Measurements from ENCODE around the gene A1CF. TPM values are rescaled to one million over a fixed set of nuclear protein-coding genes. Genes with fewer than 3 reads are reported as not detected.

The A1CF gene
- total RNA-seq, 4 donors from 2014 or later = not detected

DNA sequence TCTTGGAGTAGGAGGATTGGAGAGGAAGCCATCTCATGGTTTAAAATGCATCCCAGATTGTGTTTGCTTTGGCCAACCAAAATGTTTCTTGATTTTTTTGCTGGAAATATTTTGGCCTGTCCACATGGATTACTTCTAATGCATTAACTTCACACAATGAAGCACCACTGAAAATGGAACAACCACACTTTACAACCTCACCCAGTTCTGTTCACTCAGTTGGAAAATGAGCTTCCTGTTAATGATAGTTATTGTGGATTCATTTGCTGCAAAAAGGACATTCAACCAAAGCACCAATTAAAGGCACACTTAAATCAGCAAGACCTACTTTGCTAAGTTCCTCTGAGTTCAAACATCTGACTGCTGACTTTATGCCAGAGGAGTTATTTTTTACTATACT lies 11.3 kb upstream of the A1CF start:
- DNase-seq (ENCODE audit: low spot score in 2 of 2) = no peak
- no peak overlapping the region for H3K27ac ChIP-seq
- no peaks in the 10 kb centered on the region for H3K9me3 ChIP-seq
- H3K4me1 ChIP-seq = no peaks in the 10 kb centered on the region
- H3K27me3 ChIP-seq = no peaks in the 10 kb centered on the region
- H3K36me3 ChIP-seq = no peaks in the 10 kb centered on the region
- H3K4me3 ChIP-seq = no peak overlapping the region
- TF ChIP-seq, protein P1, sequence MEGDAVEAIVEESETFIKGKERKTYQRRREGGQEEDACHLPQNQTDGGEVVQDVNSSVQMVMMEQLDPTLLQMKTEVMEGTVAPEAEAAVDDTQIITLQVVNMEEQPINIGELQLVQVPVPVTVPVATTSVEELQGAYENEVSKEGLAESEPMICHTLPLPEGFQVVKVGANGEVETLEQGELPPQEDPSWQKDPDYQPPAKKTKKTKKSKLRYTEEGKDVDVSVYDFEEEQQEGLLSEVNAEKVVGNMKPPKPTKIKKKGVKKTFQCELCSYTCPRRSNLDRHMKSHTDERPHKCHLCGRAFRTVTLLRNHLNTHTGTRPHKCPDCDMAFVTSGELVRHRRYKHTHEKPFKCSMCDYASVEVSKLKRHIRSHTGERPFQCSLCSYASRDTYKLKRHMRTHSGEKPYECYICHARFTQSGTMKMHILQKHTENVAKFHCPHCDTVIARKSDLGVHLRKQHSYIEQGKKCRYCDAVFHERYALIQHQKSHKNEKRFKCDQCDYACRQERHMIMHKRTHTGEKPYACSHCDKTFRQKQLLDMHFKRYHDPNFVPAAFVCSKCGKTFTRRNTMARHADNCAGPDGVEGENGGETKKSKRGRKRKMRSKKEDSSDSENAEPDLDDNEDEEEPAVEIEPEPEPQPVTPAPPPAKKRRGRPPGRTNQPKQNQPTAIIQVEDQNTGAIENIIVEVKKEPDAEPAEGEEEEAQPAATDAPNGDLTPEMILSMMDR (IDR thresholded peaks at IDR 0.05) = no peak
- TF ChIP-seq EP300 (IDR thresholded peaks at IDR 0.05) (no peak), POLR2A (IDR thresholded peaks at IDR 0.05) (no peak)

DNA sequence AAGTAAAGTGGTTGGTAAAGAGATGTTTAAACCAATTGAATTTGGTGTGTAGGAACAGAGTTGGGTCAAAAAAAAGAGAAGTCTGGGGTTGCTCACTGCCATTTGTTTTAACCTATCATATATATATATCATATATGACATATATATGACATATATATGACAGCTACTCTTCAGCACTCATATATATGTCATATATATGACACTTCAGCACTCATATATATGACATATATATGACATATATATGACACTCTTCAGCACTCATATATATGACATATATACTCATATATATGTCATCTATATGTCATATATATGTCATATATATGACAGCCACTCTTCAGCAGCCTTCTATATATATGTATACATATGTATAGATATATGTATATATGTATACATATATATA lies 8.9 kb upstream of the A1CF start:
- H3K4me3 ChIP-seq = no peak overlapping the region
- H3K4me1 ChIP-seq = no peaks in the 10 kb centered on the region
- no peaks in the 10 kb centered on the region for H3K27me3 ChIP-seq
- no peaks in the 10 kb centered on the region for H3K9me3 ChIP-seq
- TF ChIP-seq, protein P1 (IDR thresholded peaks at IDR 0.05) = no peak
- TF ChIP-seq POLR2A (IDR thresholded peaks at IDR 0.05) = no peak
- no peak for TF ChIP-seq EP300 (IDR thresholded peaks at IDR 0.05)
- no peak overlapping the region for H3K27ac ChIP-seq
- no peak for DNase-seq (ENCODE audit: low spot score in 2 of 2)
- H3K36me3 ChIP-seq = no peaks in the 10 kb centered on the region

DNA sequence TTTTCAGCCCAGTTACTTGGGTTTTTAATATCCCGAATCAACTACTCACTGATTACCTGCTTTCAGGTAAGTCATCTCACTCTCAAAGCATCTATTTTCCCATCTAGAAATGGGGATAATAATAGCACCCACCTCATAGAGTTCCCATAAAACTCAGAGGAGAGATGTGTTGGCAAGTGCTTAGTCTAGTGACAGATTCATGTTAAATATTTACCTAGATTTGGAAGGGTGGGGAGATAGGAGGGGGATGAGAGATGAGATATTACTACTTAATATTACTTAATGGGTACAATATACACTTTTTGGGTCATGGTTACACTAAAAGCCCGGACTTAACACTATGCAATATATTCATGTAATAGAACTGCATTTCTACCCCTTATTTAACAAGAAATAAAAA lies 7.0 kb upstream of the A1CF start:
- TF ChIP-seq EP300 (IDR thresholded peaks at IDR 0.05) = no peak
- TF ChIP-seq, protein P1 (IDR thresholded peaks at IDR 0.05) = no peak
- TF ChIP-seq POLR2A (IDR thresholded peaks at IDR 0.05) = no peak
- Histone ChIP-seq H3K4me1 (no peaks in the 10 kb centered on the region), H3K9me3 (no peaks in the 10 kb centered on the region), H3K4me3 (no peak overlapping the region), H3K27ac (no peak overlapping the region), H3K27me3 (no peaks in the 10 kb centered on the region), H3K36me3 (no peaks in the 10 kb centered on the region)
- no peak for DNase-seq (ENCODE audit: low spot score in 2 of 2)
- 82 to 89% methylated on average over 2 of the region's 2 CpGs for WGBS, 2 donors

DNA sequence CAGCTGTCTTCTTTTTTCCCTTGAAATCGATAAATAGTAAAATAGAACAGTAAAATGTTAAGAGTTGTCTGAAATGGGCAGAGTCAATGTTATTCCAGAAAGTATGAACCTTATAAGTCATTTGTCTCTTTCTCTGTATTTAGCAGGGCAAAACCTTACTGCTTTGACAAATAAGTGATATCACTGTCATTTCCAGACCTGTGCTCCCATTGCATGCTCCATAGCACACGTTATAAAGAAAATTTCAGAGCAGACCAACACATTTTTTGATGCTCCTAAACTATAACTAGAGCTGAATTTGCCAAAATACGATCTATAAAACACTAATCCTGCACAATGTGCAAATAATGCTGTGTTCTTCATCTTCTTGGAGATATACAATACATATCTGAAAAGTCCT lies 1.1 kb downstream of the A1CF start:
- H3K27me3 ChIP-seq = no peaks in the 10 kb centered on the region
- no peaks in the 10 kb centered on the region for H3K4me1 ChIP-seq
- no peak for DNase-seq (ENCODE audit: low spot score in 2 of 2)
- H3K9me3 ChIP-seq = no peaks in the 10 kb centered on the region
- no peak overlapping the region for H3K27ac ChIP-seq
- no peaks in the 10 kb centered on the region for H3K36me3 ChIP-seq
- TF ChIP-seq EP300 (IDR thresholded peaks at IDR 0.05) (no peak), POLR2A (IDR thresholded peaks at IDR 0.05) (no peak)
- TF ChIP-seq, protein P1 (IDR thresholded peaks at IDR 0.05) = no peak
- WGBS, 2 donors = 75 to 76% methylated on average over 3 of the region's 3 CpGs
- no peak overlapping the region for H3K4me3 ChIP-seq

DNA sequence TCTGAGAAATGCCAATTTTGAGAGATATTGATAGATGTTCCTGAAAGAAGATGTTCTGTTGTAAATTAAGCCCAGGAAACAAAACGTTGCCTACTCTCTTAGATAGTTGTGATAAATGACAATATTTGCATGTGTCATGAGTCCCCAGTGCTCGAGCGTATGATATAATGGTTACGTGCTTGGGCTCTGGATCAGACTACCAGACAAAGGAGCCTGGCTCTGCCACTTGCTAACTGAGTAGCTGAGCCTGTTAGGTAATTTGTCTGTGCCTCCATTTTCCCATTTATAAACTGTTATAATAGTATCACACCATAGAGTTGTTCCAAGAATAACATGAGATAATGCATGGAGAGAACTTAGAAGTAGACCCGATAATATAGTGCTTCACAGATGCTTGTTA lies 1.8 kb downstream of the A1CF start:
- Histone ChIP-seq H3K4me1 (no peaks in the 10 kb centered on the region), H3K36me3 (no peaks in the 10 kb centered on the region), H3K27me3 (no peaks in the 10 kb centered on the region), H3K4me3 (no peak overlapping the region), H3K9me3 (no peaks in the 10 kb centered on the region), H3K27ac (no peak overlapping the region)
- no peak for DNase-seq (ENCODE audit: low spot score in 2 of 2)
- WGBS, 2 donors = 70 to 74% methylated on average over 5 of the region's 5 CpGs
- TF ChIP-seq EP300 (IDR thresholded peaks at IDR 0.05) = no peak
- TF ChIP-seq, protein P1 (IDR thresholded peaks at IDR 0.05) = no peak
- TF ChIP-seq POLR2A (IDR thresholded peaks at IDR 0.05) = no peak
